Epithelial cell of proximal tubule (primary cell): ENCODE data around the gene ATP13A3. TPM values are rescaled to one million over a fixed set of nuclear protein-coding genes. Genes with fewer than 3 reads are reported as not detected.
A peak's percentile ranks its signal among the peaks of the same experiment; 100 is the strongest.
"Not testable (repeated sequence)": the region's sequence is repeated elsewhere in the genome, so short reads cannot be mapped to it uniquely, and the experiment has no call there.

Source experiments
- DNase-seq: peaks from one replicate; pipeline ENCODE4 v3.0.0-alpha.2; 2011; ENCODE audit warnings: low read depth
- H3K4me3 ChIP-seq: 2 replicates; pipeline ENCODE4 v1.5.1; 2011; ENCODE audit warnings: low read depth, mild to moderate bottlenecking, low read length
- CTCF ChIP-seq: conservative IDR thresholded peaks from 2 replicates; pipeline ENCODE4 v1.5.1; 2012; ENCODE audit warnings: low read depth, mild to moderate bottlenecking, low read length
- total RNA-seq: library from RNA; depleted of rRNA; stranded (reverse); fragments of >200 nt; gene quantifications from 2 replicates; pipeline ENCODE4 v1.2.3, GENCODE V29; 2015

The ATP13A3 gene
- 88.1 and 102 TPM in 2 replicates for total RNA-seq

GRCh38 chr3:194486540-194487288 lies at the start of gene ATP13A3:
Gene ATP13A3, minus strand, starts transcription at chr3:194487002. Its CDS starts 24,812 bp downstream, at chr3:194462190.
- no peak for TF ChIP-seq CTCF
- no peak for DNase-seq
- peak within 1 kb of the TSS; percentile 71 for H3K4me3 ChIP-seq

- H3K4me3 ChIP-seq, DNase-seq: not testable (repeated sequence)
These were observed 48.4 kb upstream of the ATP13A3 start for GRCh38 chr3:194535199-194535598.

GRCh38 chr3:194534243-194534642 lies 47.4 kb upstream of the ATP13A3 start:
- DNase-seq, result no peak
- TF ChIP-seq CTCF, result no peak
- H3K4me3 ChIP-seq, result no peak overlapping the region

- H3K4me3 ChIP-seq, result no peak overlapping the region
- no peak for DNase-seq
- TF ChIP-seq CTCF, result no peak
These were observed 45.8 kb upstream of the ATP13A3 start for GRCh38 chr3:194532591-194532990.

GRCh38 chr3:194527726-194528125 lies 40.9 kb upstream of the ATP13A3 start:
- H3K4me3 ChIP-seq, result no peak overlapping the region
- DNase-seq, result no peak
- no peak for TF ChIP-seq CTCF

GRCh38 chr3:194526164-194526563 lies 39.4 kb upstream of the ATP13A3 start:
- no peak overlapping the region for H3K4me3 ChIP-seq
- DNase-seq, result no peak
- no peak for TF ChIP-seq CTCF

- H3K4me3 ChIP-seq, result no peak overlapping the region
- DNase-seq, result peak; percentile 47
These were observed 35.8 kb upstream of the ATP13A3 start for GRCh38 chr3:194522579-194523046.

More at GRCh38 chr3:194522579-194523046, 35.8 kb upstream of the ATP13A3 start:
- no peak for TF ChIP-seq CTCF
